ENCODE data around the gene CCDC88A. TPM values are rescaled to one million over a fixed set of nuclear protein-coding genes. Genes with fewer than 3 reads are reported as not detected.
"Not testable (repeated sequence)": the region's sequence is repeated elsewhere in the genome, so short reads cannot be mapped to it uniquely, and the experiment has no call there.

The CCDC88A gene
- polyA plus RNA-seq, 1 donor = 65.9 TPM

GRCh38 chr2:55421326-55421725 is 1.7 kb upstream of the CCDC88A start:
- no peak for DNase-seq (ENCODE audit: low read depth)

DNA sequence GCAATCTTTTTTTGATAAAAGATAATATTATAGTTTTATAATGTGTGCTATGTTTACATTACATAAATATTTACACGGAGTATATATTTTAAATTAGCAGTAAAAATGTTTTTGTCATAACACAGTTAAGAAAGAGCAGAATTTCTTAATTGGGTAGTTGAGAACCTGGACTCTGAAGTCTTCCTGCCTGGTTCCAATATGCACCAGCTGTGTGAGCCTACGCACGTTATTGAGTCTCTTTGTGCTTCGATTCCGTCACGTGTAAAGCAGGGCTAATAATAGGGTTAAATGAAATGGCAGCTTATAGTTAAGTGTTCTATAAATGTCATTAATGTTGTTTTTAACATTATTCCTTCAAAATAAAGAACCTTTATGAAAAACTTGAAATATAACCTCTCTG is 1.2 kb upstream of the CCDC88A start:
- no peak for DNase-seq (ENCODE audit: low read depth)

DNA sequence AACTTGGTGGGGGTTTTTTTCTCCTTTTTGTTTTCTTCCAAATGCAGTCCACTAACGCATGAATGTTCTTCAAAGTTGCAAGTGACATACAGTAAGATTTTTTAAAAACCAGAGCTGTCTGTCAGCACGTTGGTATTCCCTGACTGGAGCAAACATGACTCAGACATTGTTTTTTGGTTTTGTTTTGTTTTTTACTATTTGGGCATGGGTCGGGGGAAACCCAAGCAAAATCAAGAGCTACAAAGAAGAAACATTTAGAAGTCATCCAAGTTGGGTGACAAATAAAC is 726 bp upstream of the CCDC88A start:
- no peak for DNase-seq (ENCODE audit: low read depth)

GRCh38 chr2:55419233-55419678 is 400 bp downstream of the CCDC88A start:
- DNase-seq (ENCODE audit: low read depth) = no peak

- no peak for DNase-seq (ENCODE audit: low read depth)
Measured at GRCh38 chr2:55418512-55419232, 984 bp downstream of the CCDC88A start.

GRCh38 chr2:55418072-55418471 is 1.6 kb downstream of the CCDC88A start:
- DNase-seq (ENCODE audit: low read depth) = no peak

DNA sequence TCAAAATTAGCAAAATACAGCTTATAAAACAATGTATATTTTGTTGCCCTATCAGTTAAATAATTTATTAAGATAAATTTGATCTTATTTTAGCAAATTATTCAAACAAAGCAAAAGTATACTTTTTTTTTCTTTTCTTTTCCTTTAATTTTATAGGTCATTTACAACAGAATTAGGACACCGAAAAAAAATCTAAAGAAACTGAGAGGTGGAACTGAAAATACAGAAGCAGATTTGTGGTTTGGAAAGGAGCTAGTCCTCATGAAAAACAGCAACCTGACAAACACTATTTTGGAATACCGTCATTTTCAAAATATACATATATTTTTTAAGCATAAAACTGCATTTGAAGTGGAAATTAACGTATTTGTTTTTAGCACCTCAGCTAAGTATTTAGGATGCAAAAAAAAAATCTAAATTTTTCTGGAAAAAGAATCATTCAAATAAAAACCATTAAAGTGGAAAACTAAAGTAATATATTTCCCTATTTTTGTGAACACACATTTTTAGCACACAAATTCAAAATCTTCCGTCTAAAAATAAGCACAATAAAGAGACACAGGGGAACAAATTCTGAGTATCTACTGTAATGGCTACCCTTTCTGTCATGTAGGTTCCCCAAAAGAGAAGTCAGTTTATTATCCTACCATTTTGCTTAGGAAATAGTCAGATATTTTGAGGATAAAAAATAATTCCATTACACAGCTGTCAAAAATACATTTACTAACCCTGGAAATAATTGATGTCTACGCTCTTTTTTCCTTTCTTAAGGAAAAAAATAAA is 2.7 kb downstream of the CCDC88A start:
- no peak for DNase-seq (ENCODE audit: low read depth)

GRCh38 chr2:55415300-55415699 is 4.4 kb downstream of the CCDC88A start:
- no peak for DNase-seq (ENCODE audit: low read depth)

GRCh38 chr2:55408918-55409868 is 10.5 kb downstream of the CCDC88A start:
- DNase-seq (ENCODE audit: low read depth) = no peak

DNA sequence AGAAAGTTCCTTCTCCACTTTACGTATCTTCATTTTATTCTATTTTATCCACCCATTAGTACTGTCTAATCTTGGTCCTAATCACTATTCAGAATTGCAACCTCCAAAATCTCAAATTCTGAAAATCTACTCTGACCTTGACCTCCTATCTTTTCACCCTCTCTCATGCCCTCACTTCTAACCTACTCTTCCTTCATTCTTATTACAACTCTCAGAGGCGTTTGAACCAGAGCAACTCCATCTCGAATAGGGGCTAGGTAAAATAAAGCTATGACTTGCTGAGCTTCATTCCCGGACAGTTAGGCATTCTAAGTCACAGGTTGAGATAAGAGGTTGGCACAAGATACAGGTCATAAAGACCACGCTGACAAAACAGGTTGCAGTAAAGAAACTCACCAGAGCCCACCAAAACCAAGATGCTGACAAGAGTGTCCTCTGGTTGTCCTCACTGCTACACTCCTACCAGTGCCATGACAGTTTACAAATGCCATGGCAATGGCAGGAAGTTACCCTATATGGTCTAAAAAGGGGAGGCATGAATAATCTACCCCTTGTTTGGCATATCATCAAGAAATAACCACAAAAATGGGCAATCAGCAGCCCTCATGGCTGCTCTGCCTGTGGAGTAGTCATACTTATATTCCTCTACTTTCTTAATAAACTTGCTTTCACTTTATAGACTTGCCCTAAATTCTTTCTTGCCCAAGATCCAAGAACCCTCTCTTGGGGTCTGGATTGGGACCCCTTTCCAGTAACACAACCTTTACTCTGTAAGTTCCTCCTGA is 11.4 kb downstream of the CCDC88A start:
- DNase-seq (ENCODE audit: low read depth) = no peak

DNA sequence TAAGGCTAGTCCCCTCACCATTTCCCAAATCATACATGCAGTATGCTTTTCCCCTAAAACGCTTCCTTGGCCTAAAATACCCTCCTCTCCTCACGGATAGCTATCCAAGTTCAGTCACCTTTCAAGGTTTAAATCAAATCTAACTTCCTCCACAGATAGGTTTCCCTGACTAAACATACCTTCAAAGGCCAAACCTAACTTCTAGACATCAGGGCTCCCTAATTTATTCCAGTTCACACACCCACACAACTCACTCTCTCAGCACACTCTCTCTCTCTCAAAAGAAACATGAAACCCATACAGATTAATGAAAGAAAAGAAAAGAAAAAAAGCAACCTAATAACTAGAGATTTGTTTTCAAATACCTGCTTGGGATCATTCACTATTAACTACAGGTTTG is 14.5 kb downstream of the CCDC88A start:
- DNase-seq (ENCODE audit: low read depth) = no peak

DNA sequence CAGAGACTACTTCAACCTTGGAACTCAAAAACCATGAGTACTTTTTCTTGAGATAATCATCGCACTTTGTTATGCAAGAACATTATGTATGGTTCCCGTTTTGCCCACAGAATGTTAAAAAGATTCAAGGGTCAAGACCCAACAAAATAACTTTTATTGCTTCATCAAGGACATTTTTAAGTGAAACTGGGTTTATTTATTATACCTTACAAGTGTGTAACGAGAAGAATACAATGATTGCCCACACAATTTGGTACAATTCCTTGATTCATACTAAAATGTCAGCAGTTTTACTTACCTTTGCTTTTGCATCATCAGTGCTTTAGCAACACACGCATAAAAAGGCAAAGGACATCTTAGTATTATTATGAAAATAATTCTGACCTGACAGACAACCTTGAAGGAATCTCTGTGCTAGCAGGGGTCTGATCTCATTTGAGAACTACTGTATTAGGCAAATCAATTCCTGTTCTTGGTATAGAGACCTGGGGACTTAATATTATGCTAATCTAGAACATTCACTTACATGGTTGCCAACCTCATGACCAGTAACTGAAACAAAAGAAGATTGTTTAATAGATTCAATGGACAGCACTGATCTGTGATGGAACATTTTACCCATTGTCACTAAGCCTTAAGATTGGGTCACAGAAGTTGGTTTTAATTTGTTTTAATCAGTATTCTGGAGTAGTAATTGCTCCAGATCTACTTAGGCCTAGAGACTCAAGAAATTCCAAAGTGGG is 16.2 kb downstream of the CCDC88A start:
- no peak for DNase-seq (ENCODE audit: low read depth)

DNA sequence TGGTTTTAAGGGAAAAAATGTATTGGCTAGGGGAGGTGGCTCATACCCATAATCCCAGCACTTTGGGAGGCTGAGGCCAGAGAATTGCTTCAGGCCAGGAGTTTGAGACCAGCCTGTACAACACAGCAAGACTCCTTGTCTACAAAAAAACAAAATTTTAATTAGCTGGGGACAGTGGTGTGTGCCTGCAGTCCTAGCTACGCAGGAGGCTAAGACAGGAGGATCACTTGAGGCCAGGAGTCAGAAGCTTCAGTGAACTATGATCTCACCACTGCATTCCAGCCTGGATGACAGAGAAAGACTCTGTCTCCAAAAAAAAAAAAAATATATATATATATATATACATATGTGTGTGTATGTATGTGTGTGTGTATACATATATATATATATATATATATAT is 18.5 kb downstream of the CCDC88A start:
- DNase-seq (ENCODE audit: low read depth) = no peak

DNA sequence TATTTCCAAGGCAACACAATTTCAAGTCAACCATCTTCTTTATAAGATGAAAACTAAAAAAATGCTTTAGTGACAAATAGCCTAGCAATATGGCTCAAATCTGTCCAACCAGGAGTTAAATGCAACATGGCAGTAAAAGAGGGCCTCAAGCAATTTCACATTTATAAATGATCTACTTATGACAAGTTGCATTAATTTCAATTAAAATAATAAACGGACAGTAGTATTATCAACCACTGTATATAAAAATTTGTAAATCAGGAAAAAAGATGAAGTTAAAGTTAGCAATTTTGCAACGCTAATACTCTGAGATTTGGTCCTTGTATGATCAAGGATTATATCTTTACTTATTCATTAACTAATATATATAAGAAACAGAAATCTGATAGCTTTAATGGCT is 19.3 kb downstream of the CCDC88A start:
- no peak for DNase-seq (ENCODE audit: low read depth)

DNA sequence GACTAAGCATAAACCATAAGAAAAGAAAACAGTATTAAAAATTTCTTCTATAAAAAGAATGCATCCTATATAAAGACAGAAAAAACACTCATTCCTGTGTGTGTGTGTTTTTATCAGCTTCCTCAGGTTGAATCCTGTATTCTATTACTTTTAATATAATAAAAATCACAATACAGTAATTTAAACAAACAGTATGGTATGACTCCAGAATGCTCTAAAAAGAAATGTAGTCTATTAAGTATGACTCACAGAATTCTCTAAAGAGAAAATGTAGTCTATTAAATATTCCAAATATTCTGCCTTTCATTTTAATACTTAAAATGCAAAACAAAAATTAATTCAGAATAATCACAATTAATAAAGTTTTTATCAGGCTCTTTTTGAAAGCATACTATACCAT is 19.8 kb downstream of the CCDC88A start:
- no peak for DNase-seq (ENCODE audit: low read depth)

DNA sequence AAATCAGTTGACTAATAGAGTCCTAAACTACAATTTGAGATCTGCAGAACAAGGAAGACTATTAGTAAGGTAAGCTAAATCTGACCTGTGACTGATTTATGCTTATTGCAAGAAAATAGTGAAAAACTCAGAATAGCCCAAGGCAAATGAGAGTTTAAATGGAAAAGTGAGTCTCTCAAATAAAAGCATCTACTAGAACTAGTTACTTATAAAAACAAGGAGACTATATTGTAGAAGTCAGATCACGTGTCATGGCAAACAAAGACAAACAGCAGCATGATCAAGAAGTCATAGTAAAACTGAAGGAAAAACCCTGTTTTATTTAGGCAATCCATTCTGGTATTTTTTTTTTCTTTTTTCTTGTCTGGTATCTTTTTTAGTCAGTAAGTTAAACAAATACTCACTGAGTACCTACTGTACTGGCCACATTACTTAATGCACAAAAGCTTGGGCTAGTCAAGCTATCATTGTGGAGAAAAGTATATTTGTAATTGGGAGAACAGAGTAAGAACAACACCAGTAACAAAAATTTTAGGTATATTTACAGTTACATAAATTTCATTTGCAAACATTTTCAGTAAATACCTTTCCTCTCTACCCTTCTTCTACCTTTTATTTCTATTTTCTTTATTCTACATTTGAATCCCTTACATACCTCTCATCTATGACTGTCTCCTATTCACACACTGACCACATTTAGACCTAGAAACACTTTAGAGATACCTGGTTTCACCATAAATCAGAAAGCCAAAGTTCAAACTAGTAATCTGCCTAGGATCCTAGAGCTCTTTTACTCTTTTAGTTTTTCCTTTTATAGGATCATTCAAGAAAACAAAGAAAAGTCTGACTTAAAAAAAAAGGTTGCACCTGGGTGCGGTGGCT is 23.7 kb downstream of the CCDC88A start:
- no peak for DNase-seq (ENCODE audit: low read depth)

DNA sequence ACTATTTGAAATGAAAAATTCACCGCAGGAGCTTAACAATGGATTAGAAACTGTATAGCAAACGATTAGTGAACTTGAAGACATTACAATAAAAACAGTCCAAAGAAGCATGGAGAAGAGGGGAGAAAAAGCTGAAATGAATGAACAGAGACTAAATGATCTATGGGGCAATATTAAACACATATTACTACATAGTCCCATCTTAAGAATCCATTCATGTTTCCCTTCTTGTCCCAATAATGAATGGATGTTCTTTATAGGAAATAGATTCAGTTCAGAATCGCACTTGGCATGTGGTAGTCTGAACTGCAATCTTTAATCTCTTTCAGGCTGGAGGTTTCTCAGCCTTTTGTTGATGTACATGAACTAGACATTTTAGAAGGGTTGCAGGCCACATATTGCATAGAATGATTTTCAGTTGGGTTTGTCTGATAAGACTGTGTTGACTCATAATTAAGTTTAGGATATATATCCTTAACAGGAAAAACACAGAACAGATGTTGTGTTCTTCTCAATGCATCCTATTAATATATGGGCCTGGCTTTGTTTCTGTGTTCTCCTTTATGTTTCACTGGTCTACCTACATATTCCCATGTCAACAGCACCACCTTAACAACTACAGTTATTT is 27.9 kb downstream of the CCDC88A start:
- no peak for DNase-seq (ENCODE audit: low read depth)

DNA sequence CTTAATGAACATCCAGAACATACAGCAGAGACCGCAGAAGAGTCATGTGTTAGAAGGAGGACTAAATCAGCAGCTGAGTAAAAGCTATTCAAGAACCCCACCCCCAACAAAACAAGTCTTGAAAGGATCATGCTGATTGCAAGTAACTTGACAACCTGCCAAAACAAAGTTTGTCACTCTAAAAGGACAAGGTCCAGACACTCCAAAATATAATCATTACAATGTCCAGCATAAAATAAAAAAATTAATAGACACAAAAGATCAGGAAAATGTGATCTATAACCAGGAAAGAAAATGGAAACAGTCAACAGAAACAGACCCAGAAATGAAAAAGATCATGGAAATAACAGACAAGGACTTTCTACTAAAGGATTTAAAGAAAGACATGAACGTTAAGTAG is 28.5 kb downstream of the CCDC88A start:
- DNase-seq (ENCODE audit: low read depth) = no peak

GRCh38 chr2:55385516-55385915 is 34.1 kb downstream of the CCDC88A start:
- DNase-seq (ENCODE audit: low read depth) = not testable (repeated sequence)

All from forelimb muscle (tissue), 1 donor.